ENCODE data around the gene FLNA. TPM values are rescaled to one million over a fixed set of nuclear protein-coding genes. Genes with fewer than 3 reads are reported as not detected.

The FLNA gene
- total RNA-seq, 1 donor = 933 TPM

DNA sequence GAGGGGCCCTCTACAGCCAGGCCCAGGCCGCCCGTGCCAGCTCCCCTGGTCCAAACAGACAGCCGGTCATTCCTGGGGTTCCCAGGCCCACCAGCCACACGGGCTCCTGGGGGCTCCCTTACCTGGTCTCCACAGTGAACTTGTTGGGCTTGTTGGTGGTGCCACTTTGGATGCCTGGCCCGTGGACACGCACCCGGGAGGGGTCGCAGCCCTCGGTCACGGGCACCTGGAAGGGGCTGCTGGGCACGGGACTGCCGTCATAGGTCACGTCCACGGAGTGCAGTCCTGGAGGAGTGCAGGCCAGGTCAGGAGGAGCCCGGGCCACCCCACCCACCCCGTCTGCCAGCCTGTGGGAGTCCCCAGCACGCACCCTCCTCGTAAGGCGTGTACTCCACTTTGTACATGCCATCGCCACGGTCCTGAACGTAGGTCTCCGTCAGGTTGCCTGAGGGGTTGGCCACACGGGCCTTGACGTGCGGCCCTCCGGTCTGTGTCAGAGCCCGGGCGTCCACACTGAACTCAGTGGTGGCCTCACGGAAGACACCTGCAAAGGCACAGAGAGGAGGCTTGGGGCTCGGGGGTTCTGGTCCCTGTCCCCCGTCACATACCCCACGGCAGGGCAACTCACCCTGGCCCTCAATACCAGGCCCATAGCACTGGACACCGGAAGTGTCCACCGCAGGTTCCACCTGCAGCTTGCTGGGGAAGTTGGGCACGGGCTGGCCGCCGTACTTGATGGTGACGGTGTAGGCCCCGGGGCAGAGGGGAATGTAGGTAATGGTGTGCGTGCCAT, 14.9 kb downstream of the FLNA start:
- no peaks in the 10 kb centered on the region for H3K9me3 ChIP-seq (ENCODE audit: low read depth, low read length)
- no peak overlapping the region for H3K4me3 ChIP-seq (ENCODE audit: low read length)
- no peaks in the 10 kb centered on the region for H3K27me3 ChIP-seq (ENCODE audit: insufficient read depth, low read length)
- peaks cover 15% of the 10 kb centered on the region for H3K4me1 ChIP-seq (ENCODE audit: insufficient read depth, low read length)

DNA sequence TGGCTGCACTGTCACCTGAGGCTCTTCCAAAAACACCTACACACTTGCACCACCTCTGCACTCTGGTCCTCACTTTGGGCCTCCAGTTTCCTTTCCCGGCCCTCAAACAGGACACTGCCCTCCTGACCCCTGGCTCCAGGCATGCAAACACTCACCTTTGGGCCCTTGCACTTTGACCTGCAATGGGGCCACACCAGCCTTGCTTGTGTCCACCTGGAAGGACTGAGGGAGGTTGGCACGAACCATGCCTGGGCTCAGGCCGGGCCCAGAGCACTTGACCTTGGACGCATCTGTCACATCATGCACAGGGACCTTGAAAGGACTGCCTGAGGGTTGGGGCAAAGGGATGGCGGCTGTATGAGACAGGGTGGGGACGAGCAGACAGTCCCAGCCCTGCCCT, 15.6 kb downstream of the FLNA start:
- Histone ChIP-seq H3K4me3 (ENCODE audit: low read length) (no peak overlapping the region), H3K9me3 (ENCODE audit: low read depth, low read length) (no peaks in the 10 kb centered on the region), H3K27me3 (ENCODE audit: insufficient read depth, low read length) (no peaks in the 10 kb centered on the region), H3K4me1 (ENCODE audit: insufficient read depth, low read length) (peaks cover 21% of the 10 kb centered on the region)

DNA sequence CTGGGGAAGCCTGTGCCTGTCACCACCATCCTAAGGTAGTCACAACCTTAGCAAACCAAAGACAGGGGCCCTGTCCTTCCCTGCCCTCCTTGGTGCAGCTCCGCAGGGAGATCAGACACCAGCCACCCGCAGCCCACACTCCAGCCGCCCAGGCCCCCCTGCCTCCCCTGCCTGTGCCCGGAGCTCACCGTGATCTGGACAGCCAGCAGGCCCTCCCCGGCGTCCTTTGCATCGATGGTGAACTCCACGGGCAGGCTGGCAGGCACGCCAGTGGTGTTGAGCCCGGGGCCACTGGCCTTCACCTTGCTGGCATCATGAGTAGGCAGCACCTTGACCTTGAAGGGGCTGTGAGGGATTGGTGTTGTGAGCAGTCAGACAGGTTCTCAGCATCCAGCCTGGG, 16.4 kb downstream of the FLNA start:
- peaks cover 29% of the 10 kb centered on the region for H3K4me1 ChIP-seq (ENCODE audit: insufficient read depth, low read length)
- no peaks in the 10 kb centered on the region for H3K9me3 ChIP-seq (ENCODE audit: low read depth, low read length)

DNA sequence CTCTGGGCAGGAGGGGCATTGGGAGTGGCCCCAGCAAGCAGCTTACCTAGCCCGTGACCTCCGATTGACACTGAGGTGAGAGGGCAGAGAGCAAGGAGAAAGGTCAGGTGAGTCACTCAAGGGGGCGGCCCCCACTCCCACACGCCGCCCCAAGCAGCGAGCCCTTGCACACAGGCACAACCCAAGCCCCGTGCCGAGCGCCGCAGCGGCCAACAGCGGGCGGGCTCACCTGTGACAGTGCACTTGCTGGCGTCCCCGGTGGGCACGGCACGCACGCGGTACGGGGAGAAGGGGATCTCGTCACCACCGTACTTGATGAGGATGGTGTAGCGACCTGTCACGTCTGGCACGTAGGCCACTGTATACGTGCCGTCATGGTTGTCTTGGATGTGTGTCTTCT, 17.2 kb downstream of the FLNA start:
- H3K4me3 ChIP-seq (ENCODE audit: low read length) = no peak overlapping the region
- H3K27me3 ChIP-seq (ENCODE audit: insufficient read depth, low read length) = no peaks in the 10 kb centered on the region
- H3K4me1 ChIP-seq (ENCODE audit: insufficient read depth, low read length) = peaks cover 36% of the 10 kb centered on the region
- H3K9me3 ChIP-seq (ENCODE audit: low read depth, low read length) = no peaks in the 10 kb centered on the region

More for the DNA sequence above, 16.4 kb downstream of the FLNA start:
- Histone ChIP-seq H3K27me3 (ENCODE audit: insufficient read depth, low read length) (no peaks in the 10 kb centered on the region), H3K4me3 (ENCODE audit: low read length) (no peak overlapping the region)

DNA sequence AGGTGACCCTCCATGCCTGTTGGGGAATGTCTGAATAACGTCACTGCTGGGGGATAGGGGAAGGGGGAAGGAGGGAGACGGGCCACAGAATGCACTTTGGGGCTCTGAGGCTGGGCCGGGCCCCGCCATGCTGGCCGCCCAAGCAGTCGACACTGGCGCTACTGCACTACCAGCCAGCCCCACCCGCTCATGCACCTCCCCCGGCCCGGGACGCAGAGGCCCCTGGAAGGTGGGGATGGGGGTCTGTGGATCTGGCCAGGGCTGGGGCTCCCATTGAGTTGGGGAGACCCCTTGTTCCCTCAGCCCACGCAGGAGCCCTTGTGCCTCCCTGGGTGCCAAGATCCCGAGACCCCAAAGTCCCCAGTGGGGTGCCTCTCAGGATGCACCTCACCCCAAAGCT, 17.8 kb downstream of the FLNA start:
- Histone ChIP-seq H3K4me3 (ENCODE audit: low read length) (no peak overlapping the region), H3K27me3 (ENCODE audit: insufficient read depth, low read length) (no peaks in the 10 kb centered on the region), H3K9me3 (ENCODE audit: low read depth, low read length) (no peaks in the 10 kb centered on the region), H3K4me1 (ENCODE audit: insufficient read depth, low read length) (peaks cover 36% of the 10 kb centered on the region)

DNA sequence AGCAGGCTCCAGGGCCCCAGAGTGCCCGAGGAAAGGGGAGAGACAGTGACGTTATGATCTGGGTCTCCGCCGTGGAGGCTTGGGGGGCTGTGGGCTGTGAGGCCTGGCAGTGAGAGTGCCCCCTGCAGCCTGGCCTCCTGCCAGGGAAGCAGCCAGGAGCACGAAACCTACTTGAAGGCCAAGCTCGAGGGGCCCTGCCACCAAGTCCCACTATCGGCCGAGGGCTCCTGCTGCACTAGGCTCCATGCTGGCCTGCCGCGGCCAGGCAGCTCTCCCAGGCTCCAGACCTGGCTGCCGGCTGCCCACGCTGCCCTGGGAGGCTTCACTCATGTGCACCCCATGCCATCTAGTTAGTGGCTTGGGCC, 18.7 kb downstream of the FLNA start:
- Histone ChIP-seq H3K27me3 (ENCODE audit: insufficient read depth, low read length) (no peaks in the 10 kb centered on the region), H3K4me3 (ENCODE audit: low read length) (no peak overlapping the region), H3K4me1 (ENCODE audit: insufficient read depth, low read length) (peaks cover 42% of the 10 kb centered on the region), H3K9me3 (ENCODE audit: low read depth, low read length) (no peaks in the 10 kb centered on the region)

DNA sequence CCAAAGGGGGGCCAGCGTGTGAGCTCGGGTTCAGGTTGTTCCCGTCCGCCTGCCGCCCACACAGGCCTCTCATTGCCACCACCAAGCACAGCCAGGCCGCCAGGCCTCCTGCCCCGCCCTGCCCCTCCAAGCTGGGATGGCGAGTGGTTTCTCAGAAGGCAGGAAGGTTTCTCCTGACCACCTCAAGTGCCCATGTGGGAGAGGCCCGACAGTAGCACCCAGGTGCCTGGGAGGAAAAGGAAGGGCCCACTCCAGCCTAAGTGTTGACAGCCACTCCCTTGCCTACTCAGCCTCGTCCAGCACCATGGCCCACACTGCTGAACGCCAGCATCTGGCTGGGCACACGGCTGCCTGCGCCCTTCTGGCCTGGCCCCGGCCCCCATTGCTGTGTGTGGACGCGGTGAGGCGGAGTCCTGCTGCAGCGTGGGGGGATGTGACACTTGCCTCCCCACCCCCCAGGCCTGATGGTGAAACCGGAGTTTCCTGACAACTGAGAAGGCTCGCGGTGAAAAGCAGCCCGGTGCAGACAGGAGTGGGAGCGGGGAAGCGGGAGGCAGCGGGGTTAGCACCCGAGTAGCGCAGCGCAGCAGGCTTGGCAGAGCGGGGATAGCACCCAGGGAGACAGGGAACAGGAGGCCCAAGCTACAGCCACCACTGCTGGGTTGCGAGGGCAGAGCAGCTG, 19.2 kb downstream of the FLNA start:
- no peaks in the 10 kb centered on the region for H3K27me3 ChIP-seq (ENCODE audit: insufficient read depth, low read length)
- H3K9me3 ChIP-seq (ENCODE audit: low read depth, low read length) = no peaks in the 10 kb centered on the region
- H3K4me1 ChIP-seq (ENCODE audit: insufficient read depth, low read length) = peaks cover 47% of the 10 kb centered on the region
- no peak overlapping the region for H3K4me3 ChIP-seq (ENCODE audit: low read length)

DNA sequence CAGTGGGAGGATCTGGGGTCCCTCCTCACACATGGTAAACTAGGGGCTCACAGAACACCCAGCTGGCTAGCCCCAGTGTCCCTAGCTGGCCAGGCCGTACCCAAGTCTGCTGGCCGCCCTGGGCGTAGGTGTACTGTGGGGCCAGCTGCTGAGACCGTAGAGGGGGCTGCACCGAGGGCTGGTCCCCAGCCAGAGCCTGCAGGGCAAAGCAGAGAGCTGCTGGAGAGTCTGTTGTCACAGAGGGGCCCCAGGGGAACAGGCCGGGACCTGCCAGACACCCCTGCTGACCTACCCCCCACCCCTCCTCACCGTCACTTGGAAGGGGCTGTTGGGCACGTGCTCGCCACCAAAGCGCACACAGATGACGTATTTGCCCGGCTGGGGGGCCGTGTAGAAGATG, 19.9 kb downstream of the FLNA start:
- peaks cover 54% of the 10 kb centered on the region for H3K4me1 ChIP-seq (ENCODE audit: insufficient read depth, low read length)
- no peak overlapping the region for H3K4me3 ChIP-seq (ENCODE audit: low read length)
- H3K9me3 ChIP-seq (ENCODE audit: low read depth, low read length) = no peaks in the 10 kb centered on the region
- no peaks in the 10 kb centered on the region for H3K27me3 ChIP-seq (ENCODE audit: insufficient read depth, low read length)

DNA sequence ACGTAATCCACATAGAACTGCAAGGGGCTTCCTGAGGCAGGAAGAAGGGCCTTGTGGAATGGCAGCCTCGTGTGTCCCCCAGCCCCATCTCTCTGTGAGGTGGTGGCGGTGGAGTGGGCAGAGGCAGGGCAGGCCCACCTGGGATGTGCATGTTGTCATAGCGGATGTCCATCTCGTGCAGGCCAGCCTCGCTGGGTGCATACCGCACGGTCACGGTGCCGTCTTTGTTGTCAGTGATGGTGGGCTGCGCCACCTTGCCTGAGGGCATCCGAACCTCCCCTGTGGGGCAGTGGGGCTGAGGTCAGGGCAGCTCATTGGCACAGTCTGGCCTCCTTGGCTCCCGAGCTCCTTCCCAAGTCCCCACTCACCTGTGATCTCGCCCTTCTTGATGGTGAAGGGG, 20.4 kb downstream of the FLNA start:
- peaks cover 59% of the 10 kb centered on the region for H3K4me1 ChIP-seq (ENCODE audit: insufficient read depth, low read length)
- H3K27me3 ChIP-seq (ENCODE audit: insufficient read depth, low read length) = no peaks in the 10 kb centered on the region
- H3K9me3 ChIP-seq (ENCODE audit: low read depth, low read length) = no peaks in the 10 kb centered on the region
- H3K4me3 ChIP-seq (ENCODE audit: low read length) = no peak overlapping the region

DNA sequence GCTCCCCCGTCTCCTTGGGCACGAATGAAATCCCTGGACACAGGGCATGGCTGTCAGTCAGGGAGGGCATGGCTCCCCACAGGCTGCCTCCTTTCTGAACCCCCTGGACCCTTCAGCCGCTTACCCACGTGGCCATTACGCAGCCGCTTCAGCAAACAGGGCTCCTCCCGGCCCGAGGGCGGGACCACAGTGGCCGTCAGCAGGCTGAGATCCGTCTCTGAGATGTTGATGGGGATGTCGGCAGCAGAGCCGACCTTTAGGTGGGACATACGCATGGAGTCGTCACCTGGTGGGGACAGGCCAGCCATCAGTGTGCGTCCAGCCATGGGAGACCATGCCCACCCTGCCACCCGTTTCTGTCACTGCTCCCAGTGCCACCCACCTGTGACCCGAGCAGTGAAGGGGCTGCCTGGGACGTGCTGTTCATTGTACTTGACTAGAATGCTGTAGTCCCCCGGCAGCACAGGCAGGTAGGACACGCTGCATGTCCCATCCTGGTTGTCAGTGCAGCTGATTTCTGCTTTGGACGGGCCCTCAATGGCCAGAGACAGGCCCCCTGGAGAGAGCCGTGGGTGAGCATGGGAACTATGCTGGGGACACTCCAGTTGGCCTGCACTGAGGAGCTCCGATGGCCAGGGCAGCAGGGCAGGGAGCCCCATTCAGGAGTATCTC, 21.1 kb downstream of the FLNA start:
- Histone ChIP-seq H3K4me1 (ENCODE audit: insufficient read depth, low read length) (peaks cover 66% of the 10 kb centered on the region), H3K9me3 (ENCODE audit: low read depth, low read length) (no peaks in the 10 kb centered on the region), H3K27me3 (ENCODE audit: insufficient read depth, low read length) (no peaks in the 10 kb centered on the region), H3K4me3 (ENCODE audit: low read length) (no peak overlapping the region)

DNA sequence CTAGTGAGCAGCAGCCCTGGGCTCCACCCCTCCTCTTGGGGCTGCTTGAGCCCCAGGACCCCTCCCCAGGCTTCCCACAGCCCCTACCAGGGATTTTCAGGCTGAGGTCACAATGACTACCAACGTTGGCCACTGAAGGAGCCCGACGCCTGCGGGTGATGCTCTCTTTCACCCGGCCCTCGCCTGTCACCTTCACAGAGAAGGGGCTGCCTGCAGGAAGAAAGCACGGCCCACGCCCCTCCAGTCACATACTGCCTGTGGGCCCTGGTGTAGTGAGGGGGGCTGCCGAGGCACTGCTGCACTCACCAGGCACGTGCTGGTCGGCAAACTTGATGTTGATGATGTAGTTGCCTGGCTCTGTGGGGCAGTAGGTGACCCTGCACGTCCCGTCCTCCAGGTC, 22.0 kb downstream of the FLNA start:
- Histone ChIP-seq H3K4me1 (ENCODE audit: insufficient read depth, low read length) (peaks cover 67% of the 10 kb centered on the region), H3K4me3 (ENCODE audit: low read length) (no peak overlapping the region), H3K9me3 (ENCODE audit: low read depth, low read length) (no peaks in the 10 kb centered on the region), H3K27me3 (ENCODE audit: insufficient read depth, low read length) (no peaks in the 10 kb centered on the region)

DNA sequence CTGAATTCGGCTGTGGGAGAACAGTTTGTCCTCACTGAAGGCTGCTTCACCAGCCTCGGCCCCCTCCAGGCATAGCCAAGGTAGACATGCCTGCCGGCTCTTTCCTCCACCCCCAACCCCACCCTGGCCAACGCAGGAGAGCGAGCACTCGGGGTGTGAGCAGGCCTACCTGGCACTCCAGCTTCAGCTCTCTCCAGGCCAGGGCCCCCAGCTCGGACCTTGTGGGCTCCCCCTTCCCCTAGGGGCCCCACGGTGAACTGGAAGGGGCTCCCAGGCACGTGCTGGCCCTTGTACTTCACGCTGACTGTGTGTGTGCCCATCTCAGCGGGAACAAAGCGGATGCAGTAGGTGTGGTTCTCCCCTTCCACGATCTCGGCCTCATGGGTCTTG, 22.4 kb downstream of the FLNA start:
- Histone ChIP-seq H3K9me3 (ENCODE audit: low read depth, low read length) (no peaks in the 10 kb centered on the region), H3K4me1 (ENCODE audit: insufficient read depth, low read length) (peaks cover 72% of the 10 kb centered on the region), H3K4me3 (ENCODE audit: low read length) (no peak overlapping the region), H3K27me3 (ENCODE audit: insufficient read depth, low read length) (no peaks in the 10 kb centered on the region)

DNA sequence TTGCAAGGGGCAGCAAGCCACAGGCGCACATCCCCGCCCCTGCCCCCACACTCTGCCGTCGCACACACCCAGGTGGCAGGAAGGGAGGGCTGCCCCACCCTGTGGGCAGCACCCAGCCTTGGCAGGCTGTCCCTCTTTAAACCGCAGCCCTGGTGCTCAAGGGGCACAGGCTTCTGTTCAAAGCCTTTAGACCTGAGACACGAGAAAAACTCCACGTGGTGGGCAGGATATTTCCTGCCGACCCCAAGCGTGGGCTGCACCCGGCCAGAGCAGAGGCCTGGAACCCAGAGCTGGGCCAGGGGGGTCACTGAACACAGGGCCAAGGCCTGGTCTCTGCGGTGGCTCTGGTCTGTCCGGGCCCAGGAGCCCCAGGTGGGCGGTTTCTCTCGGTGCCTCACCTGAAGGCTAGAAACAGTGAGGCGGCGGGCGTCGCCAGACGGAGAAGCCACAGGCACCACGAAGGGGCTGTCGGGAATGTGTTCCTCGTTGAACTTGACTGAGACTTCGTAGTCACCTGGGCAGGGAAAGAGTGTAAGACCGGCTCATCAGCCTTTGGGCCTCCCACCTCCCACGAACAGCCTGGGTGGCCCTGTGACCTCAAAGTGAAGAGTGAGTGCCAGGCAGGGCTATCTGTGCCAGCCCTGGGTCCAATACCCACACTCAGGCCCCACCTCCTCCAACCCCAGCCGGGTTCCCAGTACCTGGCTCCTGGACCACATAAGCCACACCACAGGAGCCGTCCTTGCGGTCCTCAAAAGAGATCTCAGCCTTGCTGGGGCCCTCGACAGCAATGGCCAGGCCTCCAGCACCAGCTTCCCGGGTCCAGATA, 23.0 kb downstream of the FLNA start:
- no peaks in the 10 kb centered on the region for H3K27me3 ChIP-seq (ENCODE audit: insufficient read depth, low read length)
- H3K9me3 ChIP-seq (ENCODE audit: low read depth, low read length) = no peaks in the 10 kb centered on the region
- H3K4me3 ChIP-seq (ENCODE audit: low read length) = no peak overlapping the region
- H3K4me1 ChIP-seq (ENCODE audit: insufficient read depth, low read length) = peaks cover 73% of the 10 kb centered on the region

DNA sequence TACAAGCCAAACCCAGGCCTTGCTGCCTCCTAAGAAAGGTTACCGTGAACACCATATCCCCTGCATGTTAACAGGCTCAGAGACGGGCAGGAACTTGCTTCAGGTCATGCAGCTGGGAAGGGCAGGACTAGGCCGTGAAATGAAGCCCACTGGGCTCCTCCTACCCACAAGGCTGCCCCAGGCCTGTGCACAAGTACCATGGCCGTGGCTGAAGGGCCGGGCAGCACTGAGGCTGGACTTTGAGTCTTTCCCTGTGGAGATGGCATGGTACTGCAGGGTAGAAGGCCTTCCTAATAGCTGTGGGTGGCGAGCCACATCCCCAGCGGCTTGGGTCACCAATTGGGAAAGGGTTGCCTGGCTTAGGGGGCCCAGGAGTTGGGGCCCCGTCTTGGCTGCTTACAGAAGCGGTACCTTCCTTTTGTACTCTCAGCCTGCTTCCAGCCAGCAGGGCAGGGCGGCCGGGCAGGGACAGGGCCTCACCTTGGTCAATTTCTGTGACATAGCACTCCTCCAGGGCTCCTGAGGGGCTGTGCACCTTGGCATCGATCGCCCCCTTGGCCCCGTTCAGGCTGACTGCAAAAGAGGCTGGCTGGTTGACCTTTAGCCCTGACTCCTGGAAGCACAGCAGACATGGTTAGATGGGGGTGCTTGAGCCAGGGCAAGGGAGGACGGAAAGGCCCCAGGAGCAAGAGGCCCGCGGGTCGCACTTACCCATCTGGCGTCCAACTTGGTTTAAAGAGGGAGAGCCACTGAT, 23.8 kb downstream of the FLNA start:
- no peak overlapping the region for H3K4me3 ChIP-seq (ENCODE audit: low read length)
- no peaks in the 10 kb centered on the region for H3K27me3 ChIP-seq (ENCODE audit: insufficient read depth, low read length)
- peaks cover 73% of the 10 kb centered on the region for H3K4me1 ChIP-seq (ENCODE audit: insufficient read depth, low read length)
- H3K9me3 ChIP-seq (ENCODE audit: low read depth, low read length) = no peaks in the 10 kb centered on the region

Data from mononuclear cell (primary cell).